Measurements from ENCODE around the gene MLEC. TPM values are rescaled to one million over a fixed set of nuclear protein-coding genes. Genes with fewer than 3 reads are reported as not detected.

The MLEC gene
- total RNA-seq, 1 experiment from 2014 or later: 181 TPM

- H2BK12ac ChIP-seq (ENCODE audit: insufficient read length, low read depth, low read length): no peak overlapping the region
- no peak overlapping the region for H4K5ac ChIP-seq (ENCODE audit: insufficient read length, low read depth, low read length)
- H3K56ac ChIP-seq (ENCODE audit: insufficient read length, low read depth, low read length): no peak overlapping the region
- no peaks in the 10 kb centered on the region for H3K9me3 Mint-ChIP-seq
- H4K91ac ChIP-seq (ENCODE audit: insufficient read length, low read depth, low read length): no peak overlapping the region
- H3K4me1 Mint-ChIP-seq: peaks cover 29 to 40% of the 10 kb centered on the region in 2 experiments
- H3K9me3 ChIP-seq (ENCODE audit: control insufficient read depth, low read depth, low read length): no peaks in the 10 kb centered on the region
- peaks cover 3% of the 10 kb centered on the region for H3K23me2 ChIP-seq (ENCODE audit: insufficient read length, low read depth, low read length, poor library complexity, severe bottlenecking)
- H3T11ph ChIP-seq (ENCODE audit: low read length): no peak overlapping the region
- H3K79me1 ChIP-seq (ENCODE audit: insufficient read depth, low read depth, low read length, poor library complexity, severe bottlenecking): no peaks in the 10 kb centered on the region
- H4K8ac ChIP-seq (replicated peaks; ENCODE audit: insufficient read length, low read depth, low read length): no peak overlapping the region
- H2BK120ac ChIP-seq (ENCODE audit: low read depth, low read length, poor library complexity, severe bottlenecking): no peak overlapping the region
- no peak for DNase-seq
- no peaks in the 10 kb centered on the region for H3K36me3 Mint-ChIP-seq (ENCODE audit: insufficient read depth in 1 of 3, low read depth in 3 of 3)
- H3K4me1 ChIP-seq (ENCODE audit: insufficient read depth, low read length): no peaks in the 10 kb centered on the region; the same call in 1 of the 2 replicates
- H2BK20ac ChIP-seq (ENCODE audit: low read depth, low read length, poor library complexity, severe bottlenecking): no peak overlapping the region
- no peaks in the 10 kb centered on the region for H4K20me1 ChIP-seq (ENCODE audit: control insufficient read depth, insufficient read depth, insufficient read length)
- WGBS (ENCODE audit: extremely low coverage, insufficient read length, low lambda C conversion rate): no CpG with 5 or more reads among the region's 13 CpGs
- no peaks in the 10 kb centered on the region; the same call in 1 of the 2 replicates for H3K27me3 ChIP-seq (ENCODE audit: insufficient read depth, low read length)
- no peak overlapping the region for H2BK15ac ChIP-seq (ENCODE audit: low read depth, low read length)
- H3K79me2 ChIP-seq (ENCODE audit: insufficient read depth, low read length): no peaks in the 10 kb centered on the region
- no peak overlapping the region for H3K4ac ChIP-seq (ENCODE audit: low read depth, low read length)
- H3K4me2 ChIP-seq (ENCODE audit: insufficient read depth, insufficient read length, low read length): no peak overlapping the region
- H3K23ac ChIP-seq (ENCODE audit: insufficient read length, low read depth, low read length): no peak overlapping the region
- peaks cover 39% of the 10 kb centered on the region for H3K27me3 Mint-ChIP-seq (ENCODE audit: low read depth)
- H3K27ac Mint-ChIP-seq: no peak overlapping the region
- H3K14ac ChIP-seq (ENCODE audit: insufficient read depth, low read length): no peak overlapping the region
- H2AFZ ChIP-seq (ENCODE audit: low read length): no peak overlapping the region
- H3K18ac ChIP-seq (ENCODE audit: insufficient read length, low read depth, low read length): no peak overlapping the region
- no peak overlapping the region for H3K27ac ChIP-seq (ENCODE audit: insufficient read length, low read depth, low read length)
- no peak overlapping the region for H2AK5ac ChIP-seq (ENCODE audit: insufficient read length, low read length)
- TF ChIP-seq CTCF (conservative IDR thresholded peaks at IDR 0.05): no peak
- H3K4me3 Mint-ChIP-seq: no peak overlapping the region
- no peak overlapping the region for H3K9ac ChIP-seq (ENCODE audit: extremely low read depth, insufficient read length, low read length)
- no peak overlapping the region for H2BK5ac ChIP-seq (ENCODE audit: insufficient read length, low read length)
Observed at GRCh38 chr12:120647375-120647755, 39.6 kb upstream of the MLEC start.
